IMR-90 (cell line): ENCODE results near the gene RAP1A. TPM values are rescaled to one million over a fixed set of nuclear protein-coding genes. Genes with fewer than 3 reads are reported as not detected.

ENCODE experiments used
- ATAC-seq: fragments of 200-7000 bp; cut with Tn5 transposase; 2 replicates; pipeline ENCODE4 v1.9.1; 2020; ENCODE audit warnings: low read depth, mild to moderate bottlenecking, moderate library complexity
- BruUV-seq: library from RNA; stranded (reverse); fragments of 400-500 nt; replicated peaks from 2 replicates; lab custom pipeline; 2021; lab: Mats Ljungman, UMichigan
- CTCF ChIA-PET: fragments of 300-600 bp; formaldehyde crosslinking; extraction: SDS; loops from one replicate; lab custom pipeline; 2021; ENCODE audit warnings: antibody characterized with exemption; lab: Yijun Ruan, JAX
- POLR2A ChIA-PET: fragments of 300-600 bp; sonication (Branson Sonifier 250); formaldehyde crosslinking; loops from one replicate; lab custom pipeline; 2022; ENCODE audit warnings: antibody characterized with exemption; ENCODE audit not compliant: unreplicated experiment; lab: Charles Lee
- DNase-seq: peaks from one replicate; pipeline ENCODE4 v3.0.0; 2013
- H2AFZ ChIP-seq: replicated peaks from 2 replicates; pipeline ENCODE3; 2013; ENCODE audit warnings: low read length, mild to moderate bottlenecking; ENCODE audit not compliant: poor library complexity
- H2AK5ac ChIP-seq: 2 replicates; pipeline ENCODE4 v1.6.1; 2013; ENCODE audit warnings: low read depth, low read length, inconsistent platforms
- H2AK9ac ChIP-seq: replicated peaks from 2 replicates; pipeline ENCODE3; 2013; ENCODE audit warnings: mild to moderate bottlenecking, low read depth, low read length, moderate library complexity; ENCODE audit not compliant: poor library complexity
- H2BK120ac ChIP-seq: 2 replicates; pipeline ENCODE4 v1.6.1; 2013; ENCODE audit warnings: low read depth, low read length, inconsistent platforms
- H2BK15ac ChIP-seq: 3 replicates; pipeline ENCODE4 v1.6.1; 2013; ENCODE audit warnings: low read depth, low read length, inconsistent platforms
- H2BK20ac ChIP-seq: 2 replicates; pipeline ENCODE4 v1.6.1; 2013; ENCODE audit warnings: low read depth, mild to moderate bottlenecking, inconsistent platforms, low read length, moderate library complexity
- H2BK5ac ChIP-seq: 2 replicates; pipeline ENCODE4 v1.6.1; 2013; ENCODE audit warnings: mild to moderate bottlenecking, low read depth, low read length, inconsistent platforms; ENCODE audit not compliant: poor library complexity, severe bottlenecking
- H3K14ac ChIP-seq: replicated peaks from 2 replicates; pipeline ENCODE4 v1.6.1; 2013; ENCODE audit warnings: low read depth, low read length, inconsistent platforms
- H3K18ac ChIP-seq: 2 replicates; pipeline ENCODE4 v1.6.1; 2013; ENCODE audit warnings: low read depth, low read length, control low read depth
- H3K23ac ChIP-seq: 2 replicates; pipeline ENCODE4 v1.6.1; 2013; ENCODE audit warnings: low read depth, low read length, inconsistent platforms
- H3K27ac ChIP-seq: 2 replicates; pipeline ENCODE4 v1.5.1; 2013; ENCODE audit warnings: mild to moderate bottlenecking, control low read depth, low read length; ENCODE audit not compliant: insufficient read depth
- H3K27me3 ChIP-seq: 2 replicates; pipeline ENCODE4 v1.6.1; 2013; ENCODE audit warnings: low read length; ENCODE audit not compliant: control insufficient read depth, insufficient read depth
- H3K36me3 ChIP-seq: 2 replicates; pipeline ENCODE4 v1.6.1; 2013; ENCODE audit warnings: low read length, mixed read lengths; ENCODE audit not compliant: control insufficient read depth, insufficient read depth
- H3K4ac ChIP-seq: 2 replicates; pipeline ENCODE4 v1.6.1; 2013; ENCODE audit warnings: low read depth, low read length, inconsistent platforms
- H3K4me1 ChIP-seq: 2 replicates; pipeline ENCODE4 v1.6.1; 2013; ENCODE audit warnings: low read length, mixed read lengths; ENCODE audit not compliant: control insufficient read depth, insufficient read depth
- H3K4me2 ChIP-seq: 2 replicates; pipeline ENCODE4 v1.6.1; 2013; ENCODE audit warnings: low read depth, mild to moderate bottlenecking, control low read depth, low read length, moderate library complexity
- H3K4me3 ChIP-seq: 2 replicates; pipeline ENCODE4 v1.5.1; 2013; ENCODE audit warnings: low read depth, mild to moderate bottlenecking, control low read depth, low read length, moderate library complexity; ENCODE audit not compliant: insufficient read depth
- H3K56ac ChIP-seq: 2 replicates; pipeline ENCODE4 v1.6.1; 2013; ENCODE audit warnings: low read length, inconsistent platforms; ENCODE audit not compliant: insufficient read depth; ENCODE audit errors: extremely low read depth
- H3K79me1 ChIP-seq, 2 experiments: 2 replicates each; pipeline ENCODE4 v1.6.1; 2013; ENCODE audit warnings: low read length in 2 of 2, inconsistent platforms in 1 of 2, low read depth in 1 of 2
- H3K9ac ChIP-seq: 2 replicates; pipeline ENCODE4 v1.6.1; 2013; ENCODE audit warnings: low read depth, low read length, control low read depth
- H3K9me1 ChIP-seq: 2 replicates; pipeline ENCODE4 v1.6.1; 2013; ENCODE audit warnings: low read length, inconsistent platforms; ENCODE audit not compliant: insufficient read depth
- H3K9me3 ChIP-seq: 2 replicates; pipeline ENCODE4 v1.6.1; 2013; ENCODE audit warnings: low read length; ENCODE audit not compliant: control insufficient read depth, insufficient read depth
- H4K20me1 ChIP-seq: 2 replicates; pipeline ENCODE4 v1.6.1; 2013; ENCODE audit warnings: low read length, inconsistent platforms; ENCODE audit not compliant: insufficient read depth
- H4K5ac ChIP-seq: 2 replicates; pipeline ENCODE4 v1.6.1; 2013; ENCODE audit warnings: mild to moderate bottlenecking, low read depth, low read length, control low read depth
- H4K8ac ChIP-seq, 2 experiments: 2 replicates each; pipeline ENCODE4 v1.6.1; 2013; ENCODE audit warnings: low read depth in 2 of 2, low read length in 2 of 2, control low read depth in 1 of 2, inconsistent platforms in 1 of 2
- H4K91ac ChIP-seq: 2 replicates; pipeline ENCODE4 v1.6.1; 2013; ENCODE audit warnings: low read depth, low read length, inconsistent platforms; ENCODE audit not compliant: insufficient read depth
- BHLHE40 ChIP-seq: fragments of 150-350 bp; IDR thresholded peaks from 2 replicates; pipeline ENCODE4 v1.6.1; 2016; ENCODE audit warnings: mild to moderate bottlenecking, low read depth, low read length
- CEBPB ChIP-seq: IDR thresholded peaks from 2 replicates; pipeline ENCODE4 v1.6.1; 2012; ENCODE audit warnings: low read depth, low read length, improper control_type of control experiment
- CHD1 ChIP-seq: IDR thresholded peaks from 2 replicates; pipeline ENCODE4 v1.6.1; 2012; ENCODE audit warnings: low read depth, low read length, improper control_type of control experiment
- ELK1 ChIP-seq: fragments of 150-350 bp; IDR thresholded peaks from 2 replicates; pipeline ENCODE4 v1.6.1; 2016; ENCODE audit warnings: low read depth, mild to moderate bottlenecking, low read length, moderate library complexity, borderline replicate concordance
- FOS ChIP-seq: fragments of 150-350 bp; IDR thresholded peaks from 2 replicates; pipeline ENCODE4 v1.6.1; 2016; ENCODE audit warnings: low read depth, low read length
- MAFK ChIP-seq: IDR thresholded peaks from 2 replicates; pipeline ENCODE4 v1.6.1; 2012; ENCODE audit warnings: low read depth, low read length, improper control_type of control experiment
- MXI1 ChIP-seq: IDR thresholded peaks from 2 replicates; pipeline ENCODE4 v1.6.1; 2012; ENCODE audit warnings: low read depth, mild to moderate bottlenecking, low read length, moderate library complexity, borderline replicate concordance
- NFE2L2 ChIP-seq: fragments of 150-350 bp; IDR thresholded peaks from 2 replicates; pipeline ENCODE4 v1.6.1; 2016; ENCODE audit warnings: low read depth, mild to moderate bottlenecking, low read length
- POLR2A ChIP-seq: IDR thresholded peaks from 2 replicates; pipeline ENCODE4 v1.6.1; 2012; ENCODE audit warnings: mild to moderate bottlenecking, low read depth, low read length
- RAD21 ChIP-seq: IDR thresholded peaks from 2 replicates; pipeline ENCODE4 v1.6.1; 2012; ENCODE audit warnings: low read length, improper control_type of control experiment
- RFX5 ChIP-seq: IDR thresholded peaks from 2 replicates; pipeline ENCODE4 v1.8.0; 2012; ENCODE audit warnings: low read depth, mild to moderate bottlenecking, low read length, moderate library complexity
- SMC3 ChIP-seq: fragments of 150-350 bp; IDR thresholded peaks from 2 replicates; pipeline ENCODE4 v1.6.1; 2016; ENCODE audit warnings: low read depth, mild to moderate bottlenecking, antibody characterized with exemption, low read length, moderate library complexity
- USF2 ChIP-seq: fragments of 150-350 bp; IDR thresholded peaks from 2 replicates; pipeline ENCODE4 v1.6.1; 2017; ENCODE audit warnings: mild to moderate bottlenecking, antibody characterized with exemption, low read length, low read depth
- WGBS, 2 experiments: methylation state at CpG; one replicate each; pipeline versions ENCODE4 v1.1.5 to v1.1.7; 2013; ENCODE audit warnings: missing lambda C conversion rate in 2 of 2; ENCODE audit not compliant: insufficient read length in 1 of 2; ENCODE audit errors: extremely low coverage in 2 of 2; 5-methylcytosine and 5-hydroxymethylcytosine counted together
- dilution Hi-C: fragments of 300-500 bp; cut with HindIII; formaldehyde crosslinking; loops from one replicate; pipeline ENCODE4 v1.14.3; 2018; ENCODE audit warnings: low sequenced_read_pairs; ENCODE audit not compliant: unreplicated experiment
- in situ Hi-C: fragments of 300-500 bp; cut with MboI; formaldehyde crosslinking; loops from 3 replicates; pipeline ENCODE4 v1.14.3; 2019; ENCODE audit warnings: low sequenced_read_pairs, inconsistent platforms, mixed read lengths
- intact Hi-C: fragments of 100-400 bp; cut with micrococcal nuclease; formaldehyde crosslinking; loops from 2 replicates; pipeline ENCODE4 v1.10.0; 2022
- polyA plus RNA-seq, 3 experiments: library from polyadenylated mRNA; depleted of rRNA; stranded (reverse); fragments of >200 nt; gene quantifications; 2 replicates each; pipeline ENCODE4 v1.2.3, GENCODE V29; 2012; ENCODE audit warnings: low replicate concordance in 1 of 3
- total RNA-seq: library from RNA; depleted of rRNA; stranded (reverse); fragments of >200 nt; gene quantifications from 2 replicates; pipeline ENCODE4 v1.2.3, GENCODE V29; 2012

The RAP1A gene
- total and polyA plus RNA-seq, 2 of the 4 experiments (the other 2 are of a cell fraction), result 18.1 to 43.6 TPM

- DNase-seq (no peak), ATAC-seq (no peak)
- no peak overlapping the region for H4K5ac ChIP-seq
- H3K4me3 ChIP-seq, result no peak overlapping the region
- CTCF ChIA-PET, result interaction anchor here (1.0 kb wide), 1 partner anchor 12 kb away, joined by 3 read pairs; no protein-coding TSS in a partner anchor
- H3K27ac ChIP-seq, result no peak overlapping the region
- no peak overlapping the region for H2AK5ac ChIP-seq
- no peak overlapping the region for H4K8ac ChIP-seq
- no peak overlapping the region for H3K56ac ChIP-seq
- peaks cover 0 to 15% of the 10 kb centered on the region in 2 experiments; a peak in 1 of 4 replicates for H3K79me1 ChIP-seq
- H3K23ac ChIP-seq, result no peak overlapping the region
- in situ Hi-C loops, result no loop called here
- no peak overlapping the region for H3K4me2 ChIP-seq
- H4K91ac ChIP-seq, result no peak overlapping the region
- POLR2A ChIA-PET, result no interaction called here
- H3K9me3 ChIP-seq, result no peaks in the 10 kb centered on the region
- intact Hi-C loops, result no loop called here
- H3K9ac ChIP-seq, result no peak overlapping the region
- 83% methylated on average over 8 of the region's 18 CpGs; no CpG with 5 or more reads in 1 of the 2 experiments for WGBS, 2 experiments
- H2AK9ac ChIP-seq, result no peak overlapping the region
- peaks cover 7% of the 10 kb centered on the region for H3K9me1 ChIP-seq
- peaks cover 5% of the 10 kb centered on the region; the same call in 1 of the 2 replicates for H3K36me3 ChIP-seq
- no peak overlapping the region for H3K4ac ChIP-seq
- no peak overlapping the region for H2BK20ac ChIP-seq
- H3K14ac ChIP-seq, result no peak overlapping the region
- H2AFZ ChIP-seq, result no peak overlapping the region
- dilution Hi-C loops, result no loop called here
- H2BK120ac ChIP-seq, result no peak overlapping the region
- H3K4me1 ChIP-seq, result peaks cover 1% of the 10 kb centered on the region
- BruUV-seq, result no TSS peak
- H3K27me3 ChIP-seq, result no peaks in the 10 kb centered on the region
- H2BK5ac ChIP-seq, result no peak overlapping the region
- H4K20me1 ChIP-seq, result peaks cover 4% of the 10 kb centered on the region; the same call in 1 of the 2 replicates
- no peak overlapping the region for H2BK15ac ChIP-seq
- TF ChIP-seq NFE2L2 (no peak), POLR2A (no peak), CHD1 (no peak), ELK1 (no peak), USF2 (no peak), SMC3 (no peak), BHLHE40 (no peak), RAD21 (no peak), MXI1 (no peak), RFX5 (no peak), FOS (no peak), CEBPB (no peak), MAFK (no peak)
- H3K18ac ChIP-seq, result no peak overlapping the region
Measured at GRCh38 chr1:111727056-111727455, 107.5 kb downstream of the RAP1A start.
